VCaP (cell line): Measurements from ENCODE around the gene R3HDML.

Experiments used
- H3K27ac ChIP-seq: fragments of 450-650 bp; 2 replicates; pipeline ENCODE4 v1.5.1; 2017
- CTCF ChIP-seq: fragments of 450-650 bp; conservative IDR thresholded peaks from 2 replicates; pipeline ENCODE4 v1.5.1; 2017; ENCODE audit warnings: mild to moderate bottlenecking, moderate library complexity

The R3HDML gene

GRCh38 chr20:44356353-44356723 lies 19.5 kb downstream of the R3HDML start:
- TF ChIP-seq CTCF, result no peak
- no peak overlapping the region for H3K27ac ChIP-seq

DNA sequence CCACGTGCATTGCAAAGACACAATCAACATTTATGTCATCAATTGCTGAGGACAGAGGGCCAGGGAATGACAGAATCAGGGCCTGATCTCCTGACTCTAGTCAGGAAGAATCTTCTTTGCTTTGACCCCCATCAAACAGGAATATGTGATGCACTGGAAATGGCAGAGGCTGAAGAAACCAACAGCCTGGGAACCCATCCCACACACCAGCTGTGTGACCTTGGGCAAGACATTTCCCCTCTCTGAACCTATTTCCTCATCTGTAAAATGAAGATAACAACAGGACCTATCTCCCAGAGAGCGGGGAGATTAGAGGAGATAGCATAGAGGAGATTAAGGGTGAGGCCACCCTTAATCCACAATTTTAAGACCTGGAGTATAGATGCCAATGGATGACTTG lies 20.2 kb downstream of the R3HDML start:
- TF ChIP-seq CTCF, result no peak
- H3K27ac ChIP-seq, result no peak overlapping the region

DNA sequence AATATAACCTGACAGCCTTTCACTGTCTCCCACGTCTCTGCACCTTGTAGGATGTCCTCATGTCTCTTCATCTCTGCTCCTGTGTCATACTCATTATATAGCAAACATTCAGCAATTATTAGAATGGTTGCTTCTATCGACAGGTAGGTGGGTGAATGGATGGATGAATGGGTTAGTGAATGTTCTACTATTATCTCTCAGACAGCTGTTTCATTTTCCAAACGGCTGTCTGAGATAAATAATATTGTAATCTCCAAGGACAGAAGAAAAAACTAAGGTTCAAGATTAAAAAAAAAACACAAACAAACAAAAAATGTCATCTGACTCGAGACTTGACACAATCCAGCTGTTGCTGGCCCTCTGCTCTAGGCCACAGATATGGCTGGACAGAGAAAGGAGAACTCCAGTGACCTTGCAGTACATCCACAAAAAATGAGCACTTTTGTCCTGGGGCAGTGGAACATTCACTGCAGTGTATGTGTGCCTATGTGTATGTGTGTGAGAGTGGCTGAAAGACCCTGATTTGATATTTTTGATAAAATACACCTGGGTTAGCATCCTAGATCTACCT lies 20.8 kb downstream of the R3HDML start:
- no peak overlapping the region for H3K27ac ChIP-seq
- TF ChIP-seq CTCF, result no peak

DNA sequence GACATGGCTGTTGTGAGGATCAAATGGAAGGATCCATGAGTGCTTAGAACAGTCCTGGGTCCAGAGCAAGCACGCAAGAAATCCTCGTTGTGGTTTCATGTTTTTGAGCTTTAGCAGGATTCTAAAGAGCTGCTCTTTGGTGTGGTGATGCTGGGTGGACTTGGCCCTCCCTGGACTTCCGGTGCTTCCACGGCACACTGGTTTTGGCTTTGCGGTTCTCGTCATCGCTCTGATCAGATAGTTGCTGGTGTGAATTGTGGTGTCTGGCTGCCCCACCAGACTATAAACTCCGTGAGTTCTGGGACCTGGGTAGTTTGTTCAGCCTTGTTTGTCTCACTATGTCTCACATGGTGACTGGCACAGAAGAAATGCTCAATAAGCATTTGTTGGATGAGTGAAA lies 21.9 kb downstream of the R3HDML start:
- no peak overlapping the region for H3K27ac ChIP-seq
- no peak for TF ChIP-seq CTCF

DNA sequence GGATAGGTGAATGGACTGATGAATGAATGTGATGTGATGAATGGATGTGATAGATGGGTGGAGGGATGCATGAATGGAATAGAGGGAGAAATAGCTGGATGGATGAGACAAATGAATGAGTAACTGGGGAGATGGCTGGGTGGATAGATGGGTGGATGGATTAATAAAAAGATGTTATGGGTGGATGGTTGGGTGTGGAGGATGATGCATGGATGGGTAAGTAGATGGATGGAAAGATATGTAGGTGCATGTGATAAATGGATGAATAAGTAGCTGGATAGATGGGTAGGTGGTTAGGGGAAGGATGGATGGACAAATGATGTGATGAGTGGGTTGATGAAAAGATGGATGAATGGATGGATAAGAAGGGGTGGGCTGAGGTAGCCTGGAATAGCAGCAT lies 23.4 kb downstream of the R3HDML start:
- H3K27ac ChIP-seq, result no peak overlapping the region
- TF ChIP-seq CTCF, result no peak

DNA sequence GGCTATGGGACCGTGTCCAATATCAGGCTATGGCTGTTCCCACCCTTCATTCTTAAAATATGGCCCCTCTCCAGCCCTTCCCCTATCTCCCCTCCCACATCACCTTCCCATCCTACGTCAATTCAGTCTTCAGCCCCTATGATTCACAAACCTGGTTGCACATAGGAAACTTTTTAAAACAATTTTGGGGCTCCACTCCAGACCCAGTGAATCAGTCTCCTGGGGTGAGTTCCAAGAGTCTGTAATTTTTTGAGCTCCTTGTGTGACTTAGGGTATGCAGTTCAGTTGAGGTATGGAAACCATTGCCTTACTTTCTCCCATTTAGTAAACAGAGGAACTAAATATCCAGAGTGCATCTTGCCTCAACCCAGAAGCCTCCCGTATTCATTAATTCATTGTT lies 24.2 kb downstream of the R3HDML start:
- H3K27ac ChIP-seq, result no peak overlapping the region
- TF ChIP-seq CTCF, result no peak

- TF ChIP-seq CTCF, result no peak
Observed at GRCh38 chr20:44362466-44362940, 25.7 kb downstream of the R3HDML start.

GRCh38 chr20:44364068-44364467 lies 27.2 kb downstream of the R3HDML start:
- no peak for TF ChIP-seq CTCF
- H3K27ac ChIP-seq, result no peak overlapping the region

More at GRCh38 chr20:44362466-44362940, 25.7 kb downstream of the R3HDML start:
- no peak overlapping the region for H3K27ac ChIP-seq
